Nucleus accumbens (tissue), 56 donors: Measurements from ENCODE around the gene HOATZ.

ENCODE experiments used
- DNase-seq, 56 donors: peaks; one replicate each; lab custom pipeline; 2025; lab: John Stamatoyannopoulos, UW

HOATZ gene

GRCh38 chr11:111521135-111521534 is 6.6 kb downstream of the HOATZ start:
- DNase-seq = no peak

- no peak for DNase-seq
Measured at GRCh38 chr11:111522426-111522825, 7.8 kb downstream of the HOATZ start.

- no peak for DNase-seq
Measured at GRCh38 chr11:111523343-111523742, 8.8 kb downstream of the HOATZ start.

- DNase-seq = no peak
Measured at GRCh38 chr11:111524056-111524455, 9.5 kb downstream of the HOATZ start.

GRCh38 chr11:111525456-111525855 is 10.9 kb downstream of the HOATZ start:
- no peak for DNase-seq

- DNase-seq = no peak
Measured at GRCh38 chr11:111526501-111526900, 11.9 kb downstream of the HOATZ start.

GRCh38 chr11:111527279-111527678 is 12.7 kb downstream of the HOATZ start:
- DNase-seq = no peak

- DNase-seq = no peak
Measured at GRCh38 chr11:111528557-111528956, 14.0 kb downstream of the HOATZ start.

GRCh38 chr11:111530091-111530490 is 15.5 kb downstream of the HOATZ start:
- no peak for DNase-seq

- DNase-seq = no peak
Measured at GRCh38 chr11:111531136-111531535, 16.6 kb downstream of the HOATZ start.

GRCh38 chr11:111531687-111532364 is 17.2 kb downstream of the HOATZ start:
- DNase-seq = peak in 2 of 56 donors; percentile 25 to 30

GRCh38 chr11:111532365-111532709 is 17.8 kb downstream of the HOATZ start:
- no peak for DNase-seq

GRCh38 chr11:111535281-111535680 is 20.7 kb downstream of the HOATZ start:
- DNase-seq = no peak

GRCh38 chr11:111537336-111537860 is 22.8 kb downstream of the HOATZ start:
- DNase-seq = no peak

- DNase-seq = no peak
Measured at GRCh38 chr11:111538407-111539114, 24.0 kb downstream of the HOATZ start.

- peak in 1 of 56 donors; percentile 11 for DNase-seq
Measured at GRCh38 chr11:111539426-111540113, 25.0 kb downstream of the HOATZ start.

GRCh38 chr11:111540114-111540936 is 25.7 kb downstream of the HOATZ start, which contains the start of gene LAYN:
TSS of gene LAYN (plus strand) at chr11:111540720. CDS start at chr11:111540844, 124 bp downstream.
- DNase-seq = peak in 46 of 56 donors; percentile 21 to 81 (median 50)

GRCh38 chr11:111540937-111541253 is 26.3 kb downstream of the HOATZ start:
- peak in 4 of 56 donors; percentile 8 to 54 (median 40) for DNase-seq

GRCh38 chr11:111541254-111542061 is 26.9 kb downstream of the HOATZ start:
- DNase-seq = peak in 30 of 56 donors; percentile 7 to 62 (median 30)
